Endothelial cell of umbilical vein (primary cell): ENCODE data around the gene SPAG6. TPM values are rescaled to one million over a fixed set of nuclear protein-coding genes. Genes with fewer than 3 reads are reported as not detected.

Experiments
- BruUV-seq: library from RNA; stranded (reverse); fragments of 400-500 nt; replicated peaks from 2 replicates; lab custom pipeline; 2021; lab: Mats Ljungman, UMichigan
- CTCF ChIA-PET: fragments of 300-600, 350-600 bp; sonication (Branson Sonifier 250); formaldehyde crosslinking; loops from one replicate; lab custom pipeline; 2021; ENCODE audit warnings: antibody characterized with exemption, inconsistent platforms; lab: Charles Lee
- POLR2A ChIA-PET: fragments of 300-600, 350-600 bp; sonication (Branson Sonifier 250); formaldehyde crosslinking; loops from one replicate; lab custom pipeline; 2021; ENCODE audit warnings: antibody characterized with exemption, inconsistent platforms; lab: Charles Lee
- DNase-seq: peaks from one replicate; pipeline ENCODE4 v3.0.0-alpha.2; 2011; ENCODE audit warnings: low read depth, low spot score
- FAIRE-seq: peaks from 2 replicates; lab custom pipeline; 2011; peaks lifted over from hg19 to GRCh38; lab: Jason Lieb, UNC
- H2AFZ ChIP-seq: 2 replicates; pipeline ENCODE4 v1.6.0; 2012; ENCODE audit warnings: low read depth, low read length, control low read depth, inconsistent platforms
- H3K27ac ChIP-seq: 2 replicates; pipeline ENCODE4 v1.5.1; 2011; ENCODE audit warnings: low read depth, mild to moderate bottlenecking, control low read depth, low read length, moderate library complexity; ENCODE audit not compliant: insufficient read depth
- H3K27me3 ChIP-seq, 2 experiments: 2 replicates each; pipeline versions ENCODE4 v1.6.0 to v1.6.1; 2011; ENCODE audit warnings: low read length in 2 of 2, mixed read lengths in 1 of 2; ENCODE audit not compliant: control insufficient read depth in 2 of 2, insufficient read depth in 2 of 2
- H3K36me3 ChIP-seq, 2 experiments: 2 replicates in 1 of 2; 3 replicates in 1 of 2; pipeline ENCODE4 v1.5.1; 2011; ENCODE audit warnings: low read length in 2 of 2, mild to moderate bottlenecking in 1 of 2, moderate library complexity in 1 of 2; ENCODE audit not compliant: control insufficient read depth in 2 of 2, insufficient read depth in 2 of 2; ENCODE audit errors: extremely low read depth in 1 of 2
- H3K4me1 ChIP-seq: 3 replicates; pipeline ENCODE4 v1.5.1; 2011; ENCODE audit warnings: mild to moderate bottlenecking, low read length; ENCODE audit not compliant: control insufficient read depth, insufficient read depth; ENCODE audit errors: extremely low read depth
- H3K4me2 ChIP-seq: 2 replicates; pipeline ENCODE4 v1.6.1; 2011; ENCODE audit warnings: low read length, control low read depth, mixed read lengths; ENCODE audit not compliant: insufficient read depth
- H3K4me3 ChIP-seq, 3 experiments: fragments of 200-600 bp in 1 of 3; sonication (generic), shearing (Covaris generic) in 1 of 3; replicated peaks in 1 of 3; 2 replicates each; pipeline ENCODE4 v1.5.1; 2011 to 2016; ENCODE audit warnings: control low read depth in 3 of 3, low read length in 3 of 3, mild to moderate bottlenecking in 2 of 3, inconsistent platforms in 1 of 3, low read depth in 1 of 3, moderate library complexity in 1 of 3; ENCODE audit not compliant: insufficient read depth in 1 of 3
- H3K79me2 ChIP-seq: 2 replicates; pipeline ENCODE4 v1.6.0; 2012; ENCODE audit warnings: low read length, inconsistent platforms; ENCODE audit not compliant: control insufficient read depth, insufficient read depth
- H3K9ac ChIP-seq: replicated peaks from 2 replicates; pipeline ENCODE3; 2011; ENCODE audit warnings: low read length, control low read depth; ENCODE audit not compliant: insufficient read depth; ENCODE audit errors: extremely low read depth
- H3K9me1 ChIP-seq: replicated peaks from 3 replicates; pipeline ENCODE4 v1.6.0; 2011; ENCODE audit warnings: mild to moderate bottlenecking, low read length; ENCODE audit not compliant: control insufficient read depth, insufficient read depth; ENCODE audit errors: extremely low read depth
- H3K9me3 ChIP-seq: replicated peaks from 2 replicates; pipeline ENCODE4 v1.5.1; 2012; ENCODE audit warnings: low read length, inconsistent platforms; ENCODE audit not compliant: control insufficient read depth, insufficient read depth
- H4K20me1 ChIP-seq: replicated peaks from 2 replicates; pipeline ENCODE3; 2011; ENCODE audit warnings: mild to moderate bottlenecking, low read length; ENCODE audit not compliant: control insufficient read depth, insufficient read depth; ENCODE audit errors: extremely low read depth
- EZH2 ChIP-seq: IDR thresholded peaks from 2 replicates; pipeline ENCODE4 v1.6.1; 2012; ENCODE audit warnings: borderline replicate concordance, low read depth, mild to moderate bottlenecking, moderate library complexity, low read length, inconsistent platforms; ENCODE audit not compliant: severe bottlenecking
- FOS ChIP-seq: IDR thresholded peaks from 2 replicates; pipeline ENCODE4 v1.6.1; 2011; ENCODE audit warnings: mild to moderate bottlenecking, low read length, moderate library complexity, borderline replicate concordance; ENCODE audit not compliant: insufficient read depth
- JUN ChIP-seq: IDR thresholded peaks from 2 replicates; pipeline ENCODE4 v1.6.1; 2011; ENCODE audit warnings: borderline replicate concordance, low read depth; ENCODE audit not compliant: insufficient read length, insufficient read depth
- MYC ChIP-seq: IDR thresholded peaks from one replicate; pipeline ENCODE4 v1.6.1; 2011; ENCODE audit warnings: mild to moderate bottlenecking, low read depth, low read length
- POLR2AphosphoS5 ChIP-seq: IDR thresholded peaks from 2 replicates; pipeline ENCODE4 v1.6.1; 2012; ENCODE audit warnings: low read depth, mild to moderate bottlenecking, control low read depth, low read length, moderate library complexity; ENCODE audit not compliant: insufficient read depth
- dilution Hi-C: fragments of 300-500 bp; cut with MboI; formaldehyde crosslinking; loops from one replicate; pipeline ENCODE4 v1.15.0; 2019; ENCODE audit warnings: low sequenced_read_pairs; ENCODE audit not compliant: extremely low pct_ligation_motif_present
- intact Hi-C: fragments of 100-400 bp; cut with micrococcal nuclease; formaldehyde crosslinking; loops from one replicate; pipeline ENCODE4 v1.10.0; 2022
- polyA plus RNA-seq, 4 experiments: library from polyadenylated mRNA; depleted of rRNA in 3 of 4; stranded (reverse) in 3 of 4; unstranded in 1 of 4; fragments of >200 nt; gene quantifications; 2 replicates each; pipeline versions ENCODE4 v1.2.1 to v1.2.3, GENCODE V29; 2011 to 2012; ENCODE audit warnings: missing spikeins in 1 of 4
- total RNA-seq: library from RNA; stranded (reverse); gene quantifications from 2 replicates; pipeline ENCODE4 v1.2.3, GENCODE V29; 2021
- TF ChIP-seq, protein P1 (sequence below), 2 donors: IDR thresholded peaks; 1 replicate in 1 of 2; 2 replicates in 1 of 2; pipeline ENCODE4 v1.5.1; 2011; ENCODE audit warnings: low read length in 2 of 2, mild to moderate bottlenecking in 2 of 2, moderate library complexity in 2 of 2, control low read depth in 1 of 2, inconsistent platforms in 1 of 2, low read depth in 1 of 2; ENCODE audit not compliant: insufficient read depth in 1 of 2; ENCODE audit errors: extremely low read depth in 1 of 2

Gene SPAG6
- total and polyA plus RNA-seq, 2 donors (not counting 3 experiments of a cell fraction or from before 2014, with no cell fraction given) = not detected

DNA sequence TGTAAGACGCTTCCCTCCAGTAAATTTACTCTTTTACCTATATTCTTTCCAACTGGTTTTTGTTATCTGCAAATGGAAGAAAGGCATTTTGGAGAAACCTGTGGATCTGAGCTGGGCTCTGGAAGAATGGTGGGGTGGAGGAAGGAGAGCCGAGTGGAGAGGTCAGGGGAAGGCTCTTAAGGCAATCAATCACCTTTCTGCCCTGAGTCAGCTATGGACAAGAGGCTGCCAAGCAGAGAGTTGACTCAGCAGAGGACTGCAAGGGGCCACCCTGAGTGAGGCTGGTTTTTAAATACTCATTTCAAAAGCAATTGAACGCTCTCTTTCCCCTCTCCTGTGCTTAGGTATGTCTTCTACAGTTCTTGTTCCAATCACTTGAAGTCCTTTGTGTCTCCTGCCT lies 81.8 kb downstream of the SPAG6 start:
- dilution Hi-C loops = no loop called here
- no TSS peak for BruUV-seq
- peak; percentile 22 for DNase-seq

More for the DNA sequence above, 81.8 kb downstream of the SPAG6 start:
- no peak overlapping the region for H2AFZ ChIP-seq
- CTCF ChIA-PET = no interaction called here
- no peak overlapping the region for H3K4me3 ChIP-seq
- no peaks in the 10 kb centered on the region for H3K36me3 ChIP-seq
- peaks cover 27% of the 10 kb centered on the region for H3K4me1 ChIP-seq
- H3K9me3 ChIP-seq = no peaks in the 10 kb centered on the region
- no peaks in the 10 kb centered on the region for H4K20me1 ChIP-seq
- TF ChIP-seq EZH2 (no peak), FOS (peak; percentile 26), JUN (no peak), MYC (no peak), POLR2AphosphoS5 (no peak)
- TF ChIP-seq, protein P1, sequence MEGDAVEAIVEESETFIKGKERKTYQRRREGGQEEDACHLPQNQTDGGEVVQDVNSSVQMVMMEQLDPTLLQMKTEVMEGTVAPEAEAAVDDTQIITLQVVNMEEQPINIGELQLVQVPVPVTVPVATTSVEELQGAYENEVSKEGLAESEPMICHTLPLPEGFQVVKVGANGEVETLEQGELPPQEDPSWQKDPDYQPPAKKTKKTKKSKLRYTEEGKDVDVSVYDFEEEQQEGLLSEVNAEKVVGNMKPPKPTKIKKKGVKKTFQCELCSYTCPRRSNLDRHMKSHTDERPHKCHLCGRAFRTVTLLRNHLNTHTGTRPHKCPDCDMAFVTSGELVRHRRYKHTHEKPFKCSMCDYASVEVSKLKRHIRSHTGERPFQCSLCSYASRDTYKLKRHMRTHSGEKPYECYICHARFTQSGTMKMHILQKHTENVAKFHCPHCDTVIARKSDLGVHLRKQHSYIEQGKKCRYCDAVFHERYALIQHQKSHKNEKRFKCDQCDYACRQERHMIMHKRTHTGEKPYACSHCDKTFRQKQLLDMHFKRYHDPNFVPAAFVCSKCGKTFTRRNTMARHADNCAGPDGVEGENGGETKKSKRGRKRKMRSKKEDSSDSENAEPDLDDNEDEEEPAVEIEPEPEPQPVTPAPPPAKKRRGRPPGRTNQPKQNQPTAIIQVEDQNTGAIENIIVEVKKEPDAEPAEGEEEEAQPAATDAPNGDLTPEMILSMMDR (IDR thresholded peaks at IDR 0.05; ENCODE audit: extremely low read depth in 1 of 2, insufficient read depth in 1 of 2, low read depth in 1 of 2, low read length in 2 of 2) = no peak
- no peaks in the 10 kb centered on the region for H3K27me3 ChIP-seq
- intact Hi-C loops = no loop called here
- no peaks in the 10 kb centered on the region for H3K79me2 ChIP-seq
- no peak overlapping the region for H3K27ac ChIP-seq
- no peak overlapping the region for H3K9ac ChIP-seq
- H3K4me2 ChIP-seq = no peak overlapping the region
- POLR2A ChIA-PET = no interaction called here
- FAIRE-seq = no peak
- H3K9me1 ChIP-seq = no peaks in the 10 kb centered on the region
